ENCODE measurements around the gene ASAP2.

Gene ASAP2

DNA sequence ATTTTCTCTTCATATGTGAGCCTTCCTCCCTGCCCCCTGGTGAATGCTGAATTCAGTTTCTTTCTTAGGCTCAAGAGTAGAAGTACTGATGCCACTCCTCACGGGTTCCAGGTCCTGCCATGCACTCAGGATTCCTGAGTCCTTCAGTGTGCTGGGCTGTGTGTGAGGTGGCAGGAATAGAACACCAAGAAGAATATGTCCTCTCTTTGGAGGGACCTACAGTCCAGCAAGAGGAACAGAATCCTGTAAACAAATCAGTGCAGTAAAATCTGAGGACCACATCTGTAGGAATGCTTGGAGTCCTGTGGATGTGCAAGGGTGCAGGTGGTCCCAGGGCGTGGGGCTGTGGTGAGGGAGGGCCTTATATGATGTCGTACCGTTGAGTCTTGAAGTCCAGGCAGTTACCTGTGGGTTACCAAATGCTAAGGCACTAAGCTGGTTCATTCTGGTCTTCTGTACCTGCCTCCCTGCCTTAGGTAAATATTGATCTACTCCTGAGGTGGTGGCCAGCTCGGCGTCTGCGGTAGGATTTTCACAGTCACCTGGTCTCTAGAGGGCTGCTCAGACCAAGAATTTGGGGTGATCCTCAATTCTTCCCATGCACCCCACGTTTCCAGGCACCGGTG is 5.5 kb downstream of the ASAP2 start:
- TF ChIP-seq POLR2AphosphoS5 (IDR thresholded peaks at IDR 0.05; ENCODE audit: low read depth) (no peak), CTCF (IDR thresholded peaks at IDR 0.05; ENCODE audit: insufficient read depth, low read length) (no peak), GABPA (IDR thresholded peaks at IDR 0.05; ENCODE audit: low read depth) (no peak)
- Histone ChIP-seq H3K27ac (replicated peaks) (no peak overlapping the region), H3K4me3 (replicated peaks; ENCODE audit: insufficient read depth, low read length) (no peak overlapping the region), H3K27me3 (ENCODE audit: insufficient read depth, poor library complexity, severe bottlenecking) (peaks cover 23% of the 10 kb centered on the region)
- no peak for DNase-seq (ENCODE audit: low read depth in 1 of 2, low spot score in 1 of 2)

- peaks cover 18% of the 10 kb centered on the region for H3K27me3 ChIP-seq (ENCODE audit: insufficient read depth, poor library complexity, severe bottlenecking)
- TF ChIP-seq POLR2AphosphoS5 (IDR thresholded peaks at IDR 0.05; ENCODE audit: low read depth) (no peak), GABPA (IDR thresholded peaks at IDR 0.05; ENCODE audit: low read depth) (no peak), SPI1 (IDR thresholded peaks at IDR 0.05; ENCODE audit: borderline replicate concordance, low read depth) (no peak), CTCF (IDR thresholded peaks at IDR 0.05; ENCODE audit: insufficient read depth, low read length) (no peak)
- TF ChIP-seq, protein P1, sequence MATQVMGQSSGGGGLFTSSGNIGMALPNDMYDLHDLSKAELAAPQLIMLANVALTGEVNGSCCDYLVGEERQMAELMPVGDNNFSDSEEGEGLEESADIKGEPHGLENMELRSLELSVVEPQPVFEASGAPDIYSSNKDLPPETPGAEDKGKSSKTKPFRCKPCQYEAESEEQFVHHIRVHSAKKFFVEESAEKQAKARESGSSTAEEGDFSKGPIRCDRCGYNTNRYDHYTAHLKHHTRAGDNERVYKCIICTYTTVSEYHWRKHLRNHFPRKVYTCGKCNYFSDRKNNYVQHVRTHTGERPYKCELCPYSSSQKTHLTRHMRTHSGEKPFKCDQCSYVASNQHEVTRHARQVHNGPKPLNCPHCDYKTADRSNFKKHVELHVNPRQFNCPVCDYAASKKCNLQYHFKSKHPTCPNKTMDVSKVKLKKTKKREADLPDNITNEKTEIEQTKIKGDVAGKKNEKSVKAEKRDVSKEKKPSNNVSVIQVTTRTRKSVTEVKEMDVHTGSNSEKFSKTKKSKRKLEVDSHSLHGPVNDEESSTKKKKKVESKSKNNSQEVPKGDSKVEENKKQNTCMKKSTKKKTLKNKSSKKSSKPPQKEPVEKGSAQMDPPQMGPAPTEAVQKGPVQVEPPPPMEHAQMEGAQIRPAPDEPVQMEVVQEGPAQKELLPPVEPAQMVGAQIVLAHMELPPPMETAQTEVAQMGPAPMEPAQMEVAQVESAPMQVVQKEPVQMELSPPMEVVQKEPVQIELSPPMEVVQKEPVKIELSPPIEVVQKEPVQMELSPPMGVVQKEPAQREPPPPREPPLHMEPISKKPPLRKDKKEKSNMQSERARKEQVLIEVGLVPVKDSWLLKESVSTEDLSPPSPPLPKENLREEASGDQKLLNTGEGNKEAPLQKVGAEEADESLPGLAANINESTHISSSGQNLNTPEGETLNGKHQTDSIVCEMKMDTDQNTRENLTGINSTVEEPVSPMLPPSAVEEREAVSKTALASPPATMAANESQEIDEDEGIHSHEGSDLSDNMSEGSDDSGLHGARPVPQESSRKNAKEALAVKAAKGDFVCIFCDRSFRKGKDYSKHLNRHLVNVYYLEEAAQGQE (IDR thresholded peaks at IDR 0.05; ENCODE audit: insufficient replicate concordance, low read depth) = no peak
- H3K27ac ChIP-seq (replicated peaks) = no peak overlapping the region
- no peak overlapping the region for H3K4me3 ChIP-seq (replicated peaks; ENCODE audit: insufficient read depth, low read length)
- no peak for DNase-seq (ENCODE audit: low read depth in 1 of 2, low spot score in 1 of 2)
Measured at GRCh38 chr2:9212661-9213411, 6.2 kb downstream of the ASAP2 start.

DNA sequence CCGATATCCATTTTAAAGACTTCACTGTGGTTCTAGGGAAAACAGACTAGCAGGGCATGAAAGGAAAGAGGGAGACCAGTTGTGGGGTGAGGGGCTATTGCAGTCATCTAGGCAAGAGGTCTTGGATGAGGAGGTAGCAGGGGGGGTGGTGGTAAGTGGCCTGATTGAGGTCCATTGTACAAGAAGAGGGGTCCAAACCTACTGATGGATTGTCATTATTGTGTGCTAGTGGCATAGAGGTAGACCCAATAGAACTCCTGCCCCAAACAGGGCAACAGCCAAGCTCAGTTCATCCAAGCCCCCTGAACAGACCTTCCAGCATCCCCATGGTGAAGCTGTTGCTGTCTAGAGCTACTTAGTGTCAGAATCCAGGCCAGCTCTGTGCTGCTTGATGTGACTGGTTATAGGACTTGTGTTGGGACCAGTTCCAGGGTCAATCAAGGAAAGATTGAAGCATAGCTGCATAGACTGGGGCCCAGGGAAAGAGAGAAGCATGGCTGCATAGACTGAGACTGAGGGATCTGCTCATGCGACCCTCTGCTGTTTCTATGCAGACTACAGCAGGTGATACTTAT is 7.0 kb downstream of the ASAP2 start:
- DNase-seq (ENCODE audit: low read depth in 1 of 2, low spot score in 1 of 2) = no peak
- peaks cover 14% of the 10 kb centered on the region for H3K27me3 ChIP-seq (ENCODE audit: insufficient read depth, poor library complexity, severe bottlenecking)
- no peak overlapping the region for H3K4me3 ChIP-seq (replicated peaks; ENCODE audit: insufficient read depth, low read length)
- TF ChIP-seq POLR2AphosphoS5 (IDR thresholded peaks at IDR 0.05; ENCODE audit: low read depth) = no peak
- TF ChIP-seq GABPA (IDR thresholded peaks at IDR 0.05; ENCODE audit: low read depth) = no peak
- no peak for TF ChIP-seq CTCF (IDR thresholded peaks at IDR 0.05; ENCODE audit: insufficient read depth, low read length)
- TF ChIP-seq, protein P1 (IDR thresholded peaks at IDR 0.05; ENCODE audit: insufficient replicate concordance, low read depth) = no peak
- no peak for TF ChIP-seq SPI1 (IDR thresholded peaks at IDR 0.05; ENCODE audit: borderline replicate concordance, low read depth)
- H3K27ac ChIP-seq (replicated peaks) = no peak overlapping the region
